A172 (cell line): Measurements from ENCODE around the gene SETD2. TPM values are rescaled to one million over a fixed set of nuclear protein-coding genes. Genes with fewer than 3 reads are reported as not detected.
"Not testable (repeated sequence)": the region's sequence is repeated elsewhere in the genome, so short reads cannot be mapped to it uniquely, and the experiment has no call there.

Source experiments
- DNase-seq: peaks from one replicate; pipeline ENCODE4 v3.0.0-alpha.2; 2015; ENCODE audit warnings: low spot score
- total RNA-seq: library from RNA; depleted of rRNA; stranded (reverse); fragments of >200 nt; shearing (Covaris generic); gene quantifications from 2 replicates; pipeline ENCODE4 v1.2.3, GENCODE V29; 2014

Gene SETD2
- total RNA-seq, 1 experiment from 2014 or later: 22.6 TPM

- no peak for DNase-seq
Observed at GRCh38 chr3:47149339-47149933, 14.5 kb downstream of the SETD2 start.

DNA sequence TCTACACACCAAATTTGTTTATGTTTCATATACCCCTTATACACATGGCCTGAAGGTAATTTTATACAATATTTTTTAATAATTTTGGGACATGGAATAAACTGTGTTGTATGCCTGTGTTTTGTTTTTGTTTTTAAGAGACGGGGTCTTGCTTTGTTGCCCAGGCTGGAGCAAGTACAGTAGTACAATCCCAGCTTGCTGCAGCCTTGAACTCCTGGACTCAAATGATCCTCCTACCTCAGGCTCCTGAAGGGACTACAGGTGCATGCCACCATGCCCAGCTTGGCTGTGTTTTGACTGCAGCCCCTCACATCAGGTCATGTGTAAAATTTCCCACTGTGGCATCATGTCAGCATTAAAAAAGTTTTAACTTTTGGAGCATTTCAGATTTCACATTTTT, 18.6 kb downstream of the SETD2 start:
- no peak for DNase-seq

- DNase-seq: no peak
Observed at GRCh38 chr3:47143068-47143467, 20.8 kb downstream of the SETD2 start.

DNA sequence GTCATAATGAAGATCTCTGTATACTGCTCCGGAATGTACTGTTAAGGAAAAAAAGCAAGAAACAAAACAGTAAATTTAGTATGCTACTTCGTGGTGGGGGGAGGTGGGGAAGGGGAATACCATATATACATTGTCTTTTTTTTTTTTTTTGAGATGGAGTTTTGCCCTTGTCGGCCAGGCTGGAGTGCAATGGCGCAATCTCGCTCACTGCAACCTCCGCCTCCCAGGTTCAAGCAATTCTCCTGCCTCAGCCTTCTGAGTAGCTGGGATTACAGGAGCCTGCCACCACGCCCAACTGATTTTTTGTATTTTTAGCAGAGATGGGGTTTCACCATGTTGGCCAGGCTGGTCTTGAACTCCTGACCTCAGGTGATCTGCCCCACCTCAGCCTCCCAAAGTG, 21.4 kb downstream of the SETD2 start:
- DNase-seq: not testable (repeated sequence)

GRCh38 chr3:47140973-47141461, 22.9 kb downstream of the SETD2 start:
- not testable (repeated sequence) for DNase-seq

DNA sequence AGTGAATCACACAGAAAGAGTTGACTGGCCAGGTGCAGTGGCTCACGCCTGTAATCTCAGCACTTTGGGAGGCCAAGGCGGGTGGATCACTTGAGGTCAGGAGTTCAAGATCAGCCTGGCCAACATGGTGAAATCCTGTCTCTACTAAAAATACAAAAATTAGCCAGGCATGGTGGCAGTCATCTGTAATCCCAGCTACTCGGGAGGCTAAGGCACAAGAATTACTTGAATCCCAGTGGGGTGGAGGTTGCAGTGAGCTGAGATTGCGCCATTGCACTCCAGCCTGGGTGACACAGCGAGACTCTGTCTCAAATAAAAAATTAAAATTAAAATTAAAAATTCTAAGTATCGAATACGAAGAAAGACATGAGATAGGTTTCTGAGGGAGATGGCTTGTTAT, 23.4 kb downstream of the SETD2 start:
- DNase-seq: not testable (repeated sequence)

DNA sequence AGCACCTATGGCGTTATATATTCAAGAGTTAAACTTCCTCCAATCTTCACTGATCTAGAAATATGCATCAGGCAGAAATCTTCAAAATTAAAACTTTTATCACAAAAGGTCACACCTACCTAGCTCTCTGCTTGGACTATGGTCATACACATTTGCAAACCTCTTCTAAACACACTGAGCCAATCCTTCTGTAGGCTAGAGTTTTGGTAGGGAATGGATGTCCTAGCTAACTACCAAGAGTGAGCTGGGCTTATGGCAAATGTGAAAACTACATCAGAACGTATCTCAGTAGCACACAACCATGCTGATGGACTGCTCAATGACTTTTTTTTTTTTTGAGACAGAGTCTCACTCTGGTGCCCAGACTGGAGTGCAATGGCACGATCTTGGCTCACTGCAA, 29.6 kb downstream of the SETD2 start:
- DNase-seq: no peak

- no peak for DNase-seq
Observed at GRCh38 chr3:47133641-47134040, 30.3 kb downstream of the SETD2 start.

GRCh38 chr3:47130557-47130956, 33.4 kb downstream of the SETD2 start:
- DNase-seq: no peak

DNA sequence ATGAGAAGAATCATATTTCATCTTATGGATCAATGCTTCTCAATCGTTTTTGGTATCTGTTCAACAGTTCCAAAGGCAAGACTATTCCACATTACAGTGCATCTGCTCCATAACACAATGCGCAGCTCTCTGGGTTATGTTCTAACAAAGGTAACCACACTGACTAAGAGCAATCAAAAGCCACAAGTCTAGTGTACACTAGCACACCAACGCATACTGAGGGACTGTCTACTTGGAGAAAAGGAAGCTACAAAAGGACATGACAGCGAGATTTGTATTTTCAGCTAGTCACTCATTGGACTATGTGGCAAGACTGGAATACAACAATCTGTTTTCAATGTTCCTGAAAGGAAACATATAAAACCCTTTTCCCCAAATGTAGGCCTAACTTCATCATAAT, 35.8 kb downstream of the SETD2 start:
- DNase-seq: no peak

- no peak for DNase-seq
Observed at GRCh38 chr3:47123857-47124256, 40.1 kb downstream of the SETD2 start.

- DNase-seq: no peak
Observed at GRCh38 chr3:47121409-47121808, 42.5 kb downstream of the SETD2 start.

DNA sequence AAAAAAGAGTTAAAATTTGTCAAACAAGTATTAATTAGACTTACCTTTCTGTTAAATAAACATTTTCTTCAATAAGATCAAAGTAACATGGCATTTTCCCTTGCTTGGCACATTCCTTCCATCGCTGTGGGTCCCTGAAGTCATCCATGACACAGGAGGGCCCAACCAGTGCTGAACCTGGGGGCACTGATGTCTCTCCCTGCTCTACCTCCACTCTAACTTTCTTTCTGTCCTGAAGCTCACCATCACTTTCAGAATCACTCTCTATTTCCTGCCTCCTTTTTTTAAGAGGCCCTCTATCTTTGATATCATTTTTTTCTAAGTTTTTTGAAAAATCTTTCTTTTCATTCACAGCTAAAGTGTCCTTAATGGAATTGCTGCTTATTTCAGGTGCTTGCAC, 43.8 kb downstream of the SETD2 start:
- no peak for DNase-seq

DNA sequence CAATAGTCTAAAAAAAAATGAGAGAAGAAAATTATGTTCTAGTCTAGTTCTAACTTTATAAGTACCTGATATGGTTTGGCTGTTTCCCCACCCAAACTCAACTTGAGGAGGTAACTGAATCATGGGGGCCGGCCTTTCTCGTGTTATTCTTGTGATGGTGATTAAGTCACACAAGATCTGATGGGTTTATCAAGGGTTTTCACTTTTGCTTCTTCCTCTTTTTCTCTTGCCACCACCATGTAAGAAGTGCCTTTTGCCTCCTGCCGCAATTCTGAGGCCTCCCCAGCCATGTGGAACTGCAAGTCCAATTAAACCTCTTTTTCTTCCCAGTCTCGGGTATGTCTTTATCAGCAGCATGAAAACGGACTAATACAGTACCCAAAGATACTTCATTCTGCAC, 44.5 kb downstream of the SETD2 start:
- DNase-seq: not testable (repeated sequence)

DNA sequence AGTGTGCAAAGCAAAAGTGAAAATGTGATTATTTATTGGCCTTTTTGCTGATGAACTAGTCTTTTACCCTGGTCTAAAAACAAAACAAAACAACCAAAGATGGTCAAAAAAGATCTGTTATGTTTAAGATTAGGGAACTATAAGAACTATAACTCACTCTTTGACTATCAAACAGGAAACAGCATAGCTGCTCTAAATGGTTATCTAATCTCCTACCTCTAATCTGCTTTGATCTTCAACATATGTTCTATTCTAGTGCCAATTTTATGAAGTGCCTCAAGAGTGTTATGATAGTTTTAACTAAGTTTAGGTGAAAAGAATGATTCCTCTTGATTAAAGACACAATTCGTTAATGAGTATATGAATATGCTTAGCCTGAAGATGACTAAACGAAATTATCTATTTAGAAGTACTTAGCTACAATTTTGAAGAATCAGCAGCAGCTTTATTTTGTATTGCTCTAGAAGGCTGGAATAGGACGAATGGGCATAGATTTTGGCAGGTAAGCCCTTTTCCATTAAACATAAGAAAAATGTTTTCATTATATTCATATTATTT, 46.0 kb downstream of the SETD2 start:
- DNase-seq: no peak

DNA sequence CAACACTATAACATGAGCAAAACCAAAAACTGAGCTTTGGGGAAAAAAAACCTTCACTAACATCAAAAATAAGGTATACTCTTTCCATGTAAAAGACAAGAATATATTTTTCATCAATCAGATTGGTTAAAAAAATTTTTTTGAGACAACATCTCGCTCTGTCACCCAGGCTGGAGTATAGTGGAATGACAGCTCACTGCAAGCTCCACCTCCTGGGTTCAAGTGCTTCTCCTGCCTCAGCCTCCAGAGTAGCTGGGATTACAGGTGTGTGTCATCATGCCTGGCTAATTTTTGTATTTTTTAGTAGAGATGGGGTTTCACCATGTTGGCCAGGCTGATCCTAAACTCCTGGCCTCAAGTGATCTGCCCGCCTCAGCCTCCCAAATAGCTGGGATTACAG, 48.4 kb downstream of the SETD2 start:
- DNase-seq: not testable (repeated sequence)

- peak; percentile 71 for DNase-seq
Observed at GRCh38 chr3:47113669-47114365, 50.1 kb downstream of the SETD2 start.

DNA sequence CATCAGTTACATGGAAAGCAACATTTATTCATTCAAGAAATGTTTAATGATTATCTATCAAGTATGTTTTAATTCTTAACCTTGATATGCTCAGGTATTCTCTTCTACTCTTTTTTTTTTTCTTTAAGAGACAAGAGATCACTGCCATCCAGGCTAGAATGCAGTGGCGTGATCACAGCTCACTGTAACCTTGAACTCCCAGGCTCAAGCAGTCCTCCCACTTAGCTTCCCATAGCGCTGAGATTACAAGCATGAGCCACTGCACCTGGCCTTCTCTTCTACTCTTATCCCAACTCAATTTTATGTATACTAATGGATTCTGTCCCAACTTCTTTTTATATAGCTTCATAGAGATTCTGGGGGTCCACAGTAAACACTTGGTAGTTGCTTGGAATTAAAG, 50.9 kb downstream of the SETD2 start:
- no peak for DNase-seq

- no peak for DNase-seq
Observed at GRCh38 chr3:47109393-47109792, 54.5 kb downstream of the SETD2 start.

DNA sequence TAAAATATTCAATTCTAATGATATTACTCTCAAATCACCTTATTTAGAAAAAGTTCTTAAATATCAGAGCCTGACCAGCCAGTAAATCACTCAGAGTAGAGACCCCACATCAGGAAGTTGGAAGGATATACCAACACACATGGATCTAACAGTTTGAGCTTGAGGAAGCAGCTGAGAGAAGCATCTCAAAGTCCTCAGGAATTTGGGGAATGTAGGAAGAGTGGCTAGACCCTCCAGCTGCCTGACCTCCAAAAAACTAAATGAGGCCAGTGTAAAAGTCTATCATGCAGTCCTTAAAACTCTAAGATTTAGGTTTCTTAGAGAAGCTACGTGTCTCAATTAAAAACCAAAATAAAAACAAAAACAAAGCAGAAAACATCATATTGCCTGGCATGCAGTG, 55.4 kb downstream of the SETD2 start:
- no peak for DNase-seq

DNA sequence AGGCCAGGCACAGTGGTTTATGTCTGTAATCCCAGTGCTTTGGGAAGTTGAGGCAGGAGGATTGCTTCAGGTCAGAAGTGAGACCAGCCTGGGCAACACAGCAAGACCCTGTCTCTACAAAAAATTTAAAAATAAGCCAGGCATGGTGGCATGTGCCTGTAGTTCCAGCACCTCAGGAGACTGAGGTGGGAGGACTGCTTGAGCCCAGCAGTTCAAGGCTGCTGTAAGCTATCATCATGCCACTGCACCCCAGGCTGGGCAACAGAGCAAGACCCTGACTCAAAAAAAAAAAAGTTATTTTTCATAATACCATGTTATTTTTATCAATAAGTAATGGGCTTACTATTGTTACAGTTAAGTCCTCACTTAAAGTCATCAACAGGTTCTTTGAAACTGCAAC, 59.7 kb downstream of the SETD2 start:
- DNase-seq: no peak

GRCh38 chr3:47103619-47104018, 60.3 kb downstream of the SETD2 start:
- no peak for DNase-seq

DNA sequence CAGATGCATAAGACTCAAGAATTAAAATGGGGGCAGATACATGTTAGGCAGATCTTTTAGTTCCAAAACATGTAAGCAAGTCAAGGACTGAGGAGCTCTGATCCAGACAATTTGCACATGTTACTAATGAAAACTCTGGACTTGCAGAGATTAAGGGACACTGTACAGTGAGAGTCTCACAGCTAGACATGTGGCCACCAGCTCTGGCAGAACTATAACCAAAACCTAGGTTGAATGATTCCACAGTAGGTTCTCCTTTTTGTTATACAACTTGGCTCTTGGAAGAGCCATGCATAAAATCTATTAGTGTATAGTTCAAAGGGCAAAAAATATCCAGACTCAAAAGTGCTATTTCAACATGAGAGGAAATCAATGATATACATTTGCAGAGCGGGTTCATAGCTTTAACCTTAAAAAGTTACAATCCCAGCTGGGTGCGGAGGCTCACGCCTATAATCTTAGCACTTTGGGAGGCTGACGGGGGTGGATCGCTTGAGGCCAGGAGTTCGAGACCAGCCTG, 61.8 kb downstream of the SETD2 start:
- DNase-seq: no peak
